Measurements from ENCODE around the gene NEU3. TPM values are rescaled to one million over a fixed set of nuclear protein-coding genes. Genes with fewer than 3 reads are reported as not detected.

The NEU3 gene
- total RNA-seq, 1 experiment from 2014 or later = 12.5 TPM

DNA sequence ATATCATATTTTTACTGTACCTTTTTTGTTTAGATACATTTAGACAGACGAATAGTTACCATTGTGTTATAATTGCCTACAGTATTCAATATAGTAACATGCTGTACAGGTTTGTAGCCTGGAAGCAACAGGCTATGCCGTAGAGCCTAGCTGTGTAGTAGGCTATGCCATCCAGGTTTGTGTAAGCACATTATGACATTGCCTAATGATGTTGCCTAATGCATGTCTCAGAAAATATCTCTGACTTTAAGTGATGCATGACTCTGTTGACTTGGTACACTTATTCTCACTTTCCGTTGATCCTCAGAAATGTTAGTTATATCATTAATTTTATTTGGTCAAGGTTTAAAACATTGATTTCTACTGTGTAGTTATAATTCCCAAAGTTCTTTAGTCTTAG is 68.1 kb downstream of the NEU3 start:
- Histone ChIP-seq H3K4me2 (ENCODE audit: low read length) (no peak overlapping the region), H3K9ac (ENCODE audit: low read length) (no peak overlapping the region), H3K27ac (ENCODE audit: low read depth, low read length) (no peak overlapping the region), H3K36me3 (ENCODE audit: control insufficient read depth in 1 of 2, insufficient read depth in 2 of 2, low read length in 2 of 2) (no peaks in the 10 kb centered on the region), H3K27me3 (ENCODE audit: insufficient read depth, low read length) (no peaks in the 10 kb centered on the region), H3K9me2 (ENCODE audit: insufficient read depth) (no peaks in the 10 kb centered on the region), H3K4me3 (replicated peaks in 1 of 2; ENCODE audit: low read depth in 1 of 2, low read length in 2 of 2) (no peak overlapping the region), H3K4me1 (ENCODE audit: control insufficient read depth in 1 of 2, insufficient read depth in 2 of 2, low read length in 2 of 2) (no peaks in the 10 kb centered on the region), H2AFZ (ENCODE audit: low read depth, low read length, poor library complexity, severe bottlenecking) (no peak overlapping the region), H3K79me2 (ENCODE audit: insufficient read depth, low read length) (no peaks in the 10 kb centered on the region), H4K20me1 (ENCODE audit: insufficient read depth) (no peaks in the 10 kb centered on the region), H3K9me3 (ENCODE audit: control insufficient read depth in 1 of 2, insufficient read depth in 1 of 2, low read depth in 1 of 2, low read length in 2 of 2) (peaks cover 9% of the 10 kb centered on the region in 2 experiments)
- intact Hi-C loops (cut with micrococcal nuclease) = no loop called here
- POLR2A ChIA-PET = no interaction called here
- RAD21 ChIA-PET (ENCODE audit: low non-redundant PET in 1 of 2, low total read pairs in 2 of 2, uncharacterized antibody in 2 of 2, unreplicated experiment in 2 of 2) = no interaction called here
- no peak for ATAC-seq
- TF ChIP-seq YY1 (IDR thresholded peaks at IDR 0.05; ENCODE audit: extremely low read depth, insufficient replicate concordance, low read depth, low read length) (no peak), CEBPB (IDR thresholded peaks at IDR 0.05; ENCODE audit: low read depth) (no peak), SIN3A (IDR thresholded peaks at IDR 0.05; ENCODE audit: low read depth) (no peak), ZNF274 (IDR thresholded peaks at IDR 0.05; ENCODE audit: low read depth, low read length) (no peak), EZH2phosphoT487 (IDR thresholded peaks at IDR 0.05; ENCODE audit: borderline replicate concordance) (no peak), FOSL1 (IDR thresholded peaks at IDR 0.05; ENCODE audit: low read depth) (no peak), TCF7L2 (IDR thresholded peaks at IDR 0.05; ENCODE audit: borderline replicate concordance, extremely low read depth, insufficient read depth, insufficient read length) (no peak), JUND (IDR thresholded peaks at IDR 0.05) (no peak), POLR2AphosphoS5 (IDR thresholded peaks at IDR 0.05; ENCODE audit: low read depth, low read length) (no peak), RAD21 (IDR thresholded peaks at IDR 0.05; ENCODE audit: low read depth) (no peak)
- TF ChIP-seq, protein P1, sequence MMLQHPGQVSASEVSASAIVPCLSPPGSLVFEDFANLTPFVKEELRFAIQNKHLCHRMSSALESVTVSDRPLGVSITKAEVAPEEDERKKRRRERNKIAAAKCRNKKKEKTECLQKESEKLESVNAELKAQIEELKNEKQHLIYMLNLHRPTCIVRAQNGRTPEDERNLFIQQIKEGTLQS (IDR thresholded peaks at IDR 0.05) = no peak
- TF ChIP-seq, protein P2, sequence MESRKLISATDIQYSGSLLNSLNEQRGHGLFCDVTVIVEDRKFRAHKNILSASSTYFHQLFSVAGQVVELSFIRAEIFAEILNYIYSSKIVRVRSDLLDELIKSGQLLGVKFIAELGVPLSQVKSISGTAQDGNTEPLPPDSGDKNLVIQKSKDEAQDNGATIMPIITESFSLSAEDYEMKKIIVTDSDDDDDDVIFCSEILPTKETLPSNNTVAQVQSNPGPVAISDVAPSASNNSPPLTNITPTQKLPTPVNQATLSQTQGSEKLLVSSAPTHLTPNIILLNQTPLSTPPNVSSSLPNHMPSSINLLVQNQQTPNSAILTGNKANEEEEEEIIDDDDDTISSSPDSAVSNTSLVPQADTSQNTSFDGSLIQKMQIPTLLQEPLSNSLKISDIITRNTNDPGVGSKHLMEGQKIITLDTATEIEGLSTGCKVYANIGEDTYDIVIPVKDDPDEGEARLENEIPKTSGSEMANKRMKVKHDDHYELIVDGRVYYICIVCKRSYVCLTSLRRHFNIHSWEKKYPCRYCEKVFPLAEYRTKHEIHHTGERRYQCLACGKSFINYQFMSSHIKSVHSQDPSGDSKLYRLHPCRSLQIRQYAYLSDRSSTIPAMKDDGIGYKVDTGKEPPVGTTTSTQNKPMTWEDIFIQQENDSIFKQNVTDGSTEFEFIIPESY (IDR thresholded peaks at IDR 0.05; ENCODE audit: extremely low read depth, insufficient replicate concordance, low read length) = no peak
- CTCF ChIA-PET = no interaction called here
- no peak for DNase-seq (ENCODE audit: low read depth, low spot score)
- BruUV-seq (replicated peaks) = no TSS peak
